HEK293T (cell line): ENCODE measurements around the gene NLN.

Source experiments
- ARNT ChIP-seq: fragments of 450-650 bp; IDR thresholded peaks from 2 replicates; pipeline ENCODE4 v1.6.1; 2017; ENCODE audit warnings: mild to moderate bottlenecking
- BHLHE40 ChIP-seq: fragments of 450-650 bp; IDR thresholded peaks from 2 replicates; pipeline ENCODE4 v1.6.1; 2016; ENCODE audit warnings: mild to moderate bottlenecking, moderate library complexity, borderline replicate concordance
- FOXM1 ChIP-seq: fragments of 450-650 bp; IDR thresholded peaks from 2 replicates; pipeline ENCODE4 v1.6.1; 2017; ENCODE audit warnings: mild to moderate bottlenecking, borderline replicate concordance
- TARDBP ChIP-seq: fragments of 450-650 bp; IDR thresholded peaks from 2 replicates; pipeline ENCODE4 v1.6.1; 2016
- TF ChIP-seq, protein P1 (sequence below): fragments of 450-650 bp; IDR thresholded peaks from 2 replicates; pipeline ENCODE4 v1.6.1; 2016

- no peak for TF ChIP-seq TARDBP
- TF ChIP-seq, protein P1, sequence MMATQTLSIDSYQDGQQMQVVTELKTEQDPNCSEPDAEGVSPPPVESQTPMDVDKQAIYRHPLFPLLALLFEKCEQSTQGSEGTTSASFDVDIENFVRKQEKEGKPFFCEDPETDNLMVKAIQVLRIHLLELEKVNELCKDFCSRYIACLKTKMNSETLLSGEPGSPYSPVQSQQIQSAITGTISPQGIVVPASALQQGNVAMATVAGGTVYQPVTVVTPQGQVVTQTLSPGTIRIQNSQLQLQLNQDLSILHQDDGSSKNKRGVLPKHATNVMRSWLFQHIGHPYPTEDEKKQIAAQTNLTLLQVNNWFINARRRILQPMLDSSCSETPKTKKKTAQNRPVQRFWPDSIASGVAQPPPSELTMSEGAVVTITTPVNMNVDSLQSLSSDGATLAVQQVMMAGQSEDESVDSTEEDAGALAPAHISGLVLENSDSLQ = no peak
- no peak for TF ChIP-seq FOXM1
- no peak for TF ChIP-seq BHLHE40
- TF ChIP-seq ARNT = no peak
Observed at GRCh38 chr5:65790371-65791163, 68.6 kb downstream of the NLN start.
